Testis (tissue), 2 donors: Measurements from ENCODE around the gene SMIM28.

Source experiments
- POLR2A ChIP-seq: fragments of 450-650 bp; IDR thresholded peaks from one replicate; pipeline ENCODE4 v1.6.1; 2017; ENCODE audit warnings: antibody characterized with exemption, mild to moderate bottlenecking, moderate library complexity
- TF ChIP-seq, protein P1 (sequence below), 3 experiments: fragments of 450-650 bp in 2 of 3; fragments of 200-600 bp in 1 of 3; sonication (generic) in 1 of 3; IDR thresholded peaks; one replicate each; pipeline ENCODE4 v1.5.1; 2016 to 2019; ENCODE audit warnings: antibody characterized with exemption in 3 of 3, mild to moderate bottlenecking in 2 of 3, moderate library complexity in 1 of 3

- TF ChIP-seq, protein P1, sequence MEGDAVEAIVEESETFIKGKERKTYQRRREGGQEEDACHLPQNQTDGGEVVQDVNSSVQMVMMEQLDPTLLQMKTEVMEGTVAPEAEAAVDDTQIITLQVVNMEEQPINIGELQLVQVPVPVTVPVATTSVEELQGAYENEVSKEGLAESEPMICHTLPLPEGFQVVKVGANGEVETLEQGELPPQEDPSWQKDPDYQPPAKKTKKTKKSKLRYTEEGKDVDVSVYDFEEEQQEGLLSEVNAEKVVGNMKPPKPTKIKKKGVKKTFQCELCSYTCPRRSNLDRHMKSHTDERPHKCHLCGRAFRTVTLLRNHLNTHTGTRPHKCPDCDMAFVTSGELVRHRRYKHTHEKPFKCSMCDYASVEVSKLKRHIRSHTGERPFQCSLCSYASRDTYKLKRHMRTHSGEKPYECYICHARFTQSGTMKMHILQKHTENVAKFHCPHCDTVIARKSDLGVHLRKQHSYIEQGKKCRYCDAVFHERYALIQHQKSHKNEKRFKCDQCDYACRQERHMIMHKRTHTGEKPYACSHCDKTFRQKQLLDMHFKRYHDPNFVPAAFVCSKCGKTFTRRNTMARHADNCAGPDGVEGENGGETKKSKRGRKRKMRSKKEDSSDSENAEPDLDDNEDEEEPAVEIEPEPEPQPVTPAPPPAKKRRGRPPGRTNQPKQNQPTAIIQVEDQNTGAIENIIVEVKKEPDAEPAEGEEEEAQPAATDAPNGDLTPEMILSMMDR (IDR thresholded peaks at IDR 0.05) = no peak
- TF ChIP-seq POLR2A = no peak
These were observed 25.7 kb downstream of the SMIM28 start for GRCh38 chr6:138403324-138403800.
